ENCODE measurements around the gene ZNF853. TPM values are rescaled to one million over a fixed set of nuclear protein-coding genes. Genes with fewer than 3 reads are reported as not detected.
"Not testable (repeated sequence)": the region's sequence is repeated elsewhere in the genome, so short reads cannot be mapped to it uniquely, and the experiment has no call there.

ZNF853 gene
- total RNA-seq, 1 donor from 2014 or later, result 5.2 TPM

DNA sequence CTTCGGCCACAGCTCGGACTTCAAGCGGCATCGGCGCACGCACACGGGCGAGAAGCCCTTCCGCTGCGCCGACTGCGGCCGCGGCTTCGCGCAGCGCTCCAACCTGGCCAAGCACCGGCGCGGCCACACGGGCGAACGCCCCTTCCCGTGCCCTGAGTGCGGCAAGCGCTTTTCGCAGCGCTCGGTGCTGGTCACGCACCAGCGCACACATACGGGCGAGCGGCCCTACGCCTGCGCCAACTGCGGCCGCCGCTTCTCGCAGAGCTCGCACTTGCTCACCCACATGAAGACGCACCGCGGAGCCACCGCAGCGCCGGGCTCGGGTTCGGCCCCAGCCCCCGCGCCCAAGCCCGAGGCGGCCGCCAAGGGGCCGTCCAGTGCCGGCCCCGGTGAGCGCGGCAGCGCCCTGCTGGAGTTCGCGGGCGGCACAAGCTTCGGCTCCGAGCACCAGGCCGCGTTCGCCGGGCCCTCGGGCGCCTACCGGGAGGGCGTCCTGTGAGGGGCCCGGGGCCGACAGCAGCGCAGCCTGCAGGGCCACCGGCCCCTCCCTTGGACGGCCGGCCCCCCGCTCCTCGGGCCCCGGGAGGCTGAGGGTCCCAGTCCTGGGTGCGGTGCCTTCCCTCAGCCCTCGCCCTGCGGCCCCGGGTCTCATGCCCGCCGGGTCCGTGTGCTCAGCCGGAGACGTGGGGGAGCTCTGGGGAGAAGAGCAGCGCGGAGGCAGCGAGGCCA is 38.9 kb downstream of the ZNF853 start:
- no peak for ATAC-seq
- Histone ChIP-seq H3K4me3 (no peak overlapping the region), H3K4me1 (no peaks in the 10 kb centered on the region), H3K9me3 (no peaks in the 10 kb centered on the region), H3K36me3 (peaks cover 18% of the 10 kb centered on the region), H3K27me3 (no peaks in the 10 kb centered on the region), H3K27ac (no peak overlapping the region)
- TF ChIP-seq, protein P1, sequence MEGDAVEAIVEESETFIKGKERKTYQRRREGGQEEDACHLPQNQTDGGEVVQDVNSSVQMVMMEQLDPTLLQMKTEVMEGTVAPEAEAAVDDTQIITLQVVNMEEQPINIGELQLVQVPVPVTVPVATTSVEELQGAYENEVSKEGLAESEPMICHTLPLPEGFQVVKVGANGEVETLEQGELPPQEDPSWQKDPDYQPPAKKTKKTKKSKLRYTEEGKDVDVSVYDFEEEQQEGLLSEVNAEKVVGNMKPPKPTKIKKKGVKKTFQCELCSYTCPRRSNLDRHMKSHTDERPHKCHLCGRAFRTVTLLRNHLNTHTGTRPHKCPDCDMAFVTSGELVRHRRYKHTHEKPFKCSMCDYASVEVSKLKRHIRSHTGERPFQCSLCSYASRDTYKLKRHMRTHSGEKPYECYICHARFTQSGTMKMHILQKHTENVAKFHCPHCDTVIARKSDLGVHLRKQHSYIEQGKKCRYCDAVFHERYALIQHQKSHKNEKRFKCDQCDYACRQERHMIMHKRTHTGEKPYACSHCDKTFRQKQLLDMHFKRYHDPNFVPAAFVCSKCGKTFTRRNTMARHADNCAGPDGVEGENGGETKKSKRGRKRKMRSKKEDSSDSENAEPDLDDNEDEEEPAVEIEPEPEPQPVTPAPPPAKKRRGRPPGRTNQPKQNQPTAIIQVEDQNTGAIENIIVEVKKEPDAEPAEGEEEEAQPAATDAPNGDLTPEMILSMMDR (IDR thresholded peaks at IDR 0.05), result no peak
- intact Hi-C loops (cut with DNase I), result no loop called here
- DNase-seq, result peak; percentile 32

DNA sequence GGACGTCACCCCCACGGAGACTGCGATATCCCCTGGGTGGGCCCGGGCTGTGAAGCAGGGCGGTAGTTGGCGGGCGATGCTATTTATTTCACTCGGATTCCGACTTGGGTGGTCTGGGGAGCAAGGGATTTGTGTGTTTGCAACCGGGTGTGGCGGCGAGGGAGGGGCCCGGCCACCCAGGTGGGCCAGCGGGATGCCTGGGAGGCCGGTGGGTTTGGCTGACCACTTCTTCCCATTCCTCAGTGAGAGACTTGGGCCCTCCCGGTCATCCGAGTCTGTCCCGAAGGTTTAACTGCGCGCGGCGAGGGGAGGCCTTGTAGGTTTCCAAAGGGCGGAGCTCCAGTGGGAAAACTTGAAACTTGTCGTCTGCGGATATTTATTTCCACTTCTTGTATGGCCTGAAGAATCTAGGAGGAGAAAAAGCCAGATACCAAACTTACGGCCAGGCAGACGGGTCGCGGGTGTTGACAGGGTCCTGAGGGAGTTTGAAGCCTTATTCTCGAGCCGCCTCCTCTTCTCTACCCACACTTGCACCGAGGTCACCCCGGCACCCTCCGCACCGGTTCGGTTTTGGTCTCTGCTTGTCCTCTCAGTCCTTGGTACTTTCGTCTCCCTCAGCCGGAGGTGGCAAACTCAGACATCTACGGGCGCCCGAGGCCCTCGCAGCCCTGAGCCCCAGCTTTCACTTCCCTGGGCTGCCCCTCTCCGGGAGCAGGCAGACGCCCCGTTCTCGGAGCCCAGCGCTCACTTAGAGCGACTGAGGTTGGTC is 39.6 kb downstream of the ZNF853 start:
- Histone ChIP-seq H3K4me3 (no peak overlapping the region), H3K9me3 (no peaks in the 10 kb centered on the region), H3K36me3 (peaks cover 12% of the 10 kb centered on the region), H3K27ac (no peak overlapping the region), H3K4me1 (no peaks in the 10 kb centered on the region), H3K27me3 (no peaks in the 10 kb centered on the region)
- DNase-seq, result peak; percentile 56
- ATAC-seq, result no peak
- intact Hi-C loops (cut with DNase I), result no loop called here
- TF ChIP-seq, protein P1 (IDR thresholded peaks at IDR 0.05), result no peak

DNA sequence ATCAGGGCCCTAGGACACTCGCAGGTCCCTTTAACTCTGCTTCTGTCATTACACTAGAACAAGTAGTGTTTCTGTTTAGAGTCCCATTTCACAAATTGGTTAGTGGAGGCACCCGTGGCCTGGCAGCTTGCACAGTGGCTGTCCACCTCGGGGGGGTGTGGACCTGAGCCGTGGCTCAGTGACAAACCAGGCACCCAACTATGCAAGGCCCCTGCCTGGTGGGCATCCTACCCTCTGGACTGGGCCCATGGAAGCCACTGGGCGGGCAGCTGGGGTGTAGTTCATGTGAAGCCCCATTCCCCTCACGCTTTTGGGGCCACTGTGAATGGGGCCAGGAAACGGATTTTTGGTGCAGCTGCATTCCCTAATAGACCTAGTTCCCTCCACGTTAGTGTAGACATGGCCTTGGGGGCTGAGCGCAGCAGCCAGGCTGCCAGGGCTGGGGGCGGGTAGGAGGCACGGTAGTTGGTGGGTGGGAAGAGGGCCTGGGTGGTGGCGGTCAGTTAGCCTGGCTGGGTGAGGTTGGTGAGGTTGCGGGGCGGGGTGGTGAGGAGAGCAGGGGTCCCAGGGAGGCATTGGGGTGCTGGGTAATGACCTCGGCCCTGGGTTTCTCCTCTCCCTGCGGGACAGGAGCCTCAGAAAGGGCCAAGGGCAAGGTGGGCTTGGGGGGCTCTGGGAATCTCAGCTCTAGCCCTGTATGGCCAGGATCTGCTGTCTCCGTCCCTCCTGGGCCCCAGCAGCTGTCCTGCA is 40.4 kb downstream of the ZNF853 start:
- H3K27me3 ChIP-seq, result no peaks in the 10 kb centered on the region
- DNase-seq, result peak; percentile 48
- ATAC-seq, result no peak
- H3K9me3 ChIP-seq, result no peaks in the 10 kb centered on the region
- TF ChIP-seq, protein P1 (IDR thresholded peaks at IDR 0.05), result no peak
- H3K27ac ChIP-seq, result no peak overlapping the region
- H3K4me3 ChIP-seq, result no peak overlapping the region
- H3K36me3 ChIP-seq, result peaks cover 11% of the 10 kb centered on the region
- intact Hi-C loops (cut with DNase I), result no loop called here
- no peaks in the 10 kb centered on the region for H3K4me1 ChIP-seq

DNA sequence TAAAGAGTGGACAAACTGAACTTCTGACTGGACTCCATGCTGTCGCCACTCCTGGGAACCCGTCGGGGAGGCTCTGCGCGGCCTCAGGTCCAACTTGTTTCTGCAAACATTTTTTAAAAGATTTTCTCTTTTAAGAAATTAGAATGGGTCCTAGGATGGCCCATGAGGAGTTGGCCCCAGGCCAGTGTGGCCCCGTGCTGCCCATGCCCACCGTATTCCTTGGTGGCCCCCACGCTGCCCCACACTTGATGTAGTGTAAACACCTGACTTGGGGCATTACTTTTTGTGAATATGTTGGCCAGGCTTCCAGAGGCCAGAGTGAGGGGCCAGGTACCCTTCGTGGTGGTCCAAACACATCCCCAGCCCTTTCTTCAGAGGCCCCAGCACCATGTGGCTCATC is 41.0 kb downstream of the ZNF853 start:
- Histone ChIP-seq H3K9me3 (no peaks in the 10 kb centered on the region), H3K27me3 (no peaks in the 10 kb centered on the region), H3K36me3 (peaks cover 11% of the 10 kb centered on the region), H3K4me3 (no peak overlapping the region), H3K4me1 (no peaks in the 10 kb centered on the region), H3K27ac (no peak overlapping the region)
- DNase-seq, result peak; percentile 42
- ATAC-seq, result no peak
- intact Hi-C loops (cut with DNase I), result no loop called here
- TF ChIP-seq, protein P1 (IDR thresholded peaks at IDR 0.05), result no peak

DNA sequence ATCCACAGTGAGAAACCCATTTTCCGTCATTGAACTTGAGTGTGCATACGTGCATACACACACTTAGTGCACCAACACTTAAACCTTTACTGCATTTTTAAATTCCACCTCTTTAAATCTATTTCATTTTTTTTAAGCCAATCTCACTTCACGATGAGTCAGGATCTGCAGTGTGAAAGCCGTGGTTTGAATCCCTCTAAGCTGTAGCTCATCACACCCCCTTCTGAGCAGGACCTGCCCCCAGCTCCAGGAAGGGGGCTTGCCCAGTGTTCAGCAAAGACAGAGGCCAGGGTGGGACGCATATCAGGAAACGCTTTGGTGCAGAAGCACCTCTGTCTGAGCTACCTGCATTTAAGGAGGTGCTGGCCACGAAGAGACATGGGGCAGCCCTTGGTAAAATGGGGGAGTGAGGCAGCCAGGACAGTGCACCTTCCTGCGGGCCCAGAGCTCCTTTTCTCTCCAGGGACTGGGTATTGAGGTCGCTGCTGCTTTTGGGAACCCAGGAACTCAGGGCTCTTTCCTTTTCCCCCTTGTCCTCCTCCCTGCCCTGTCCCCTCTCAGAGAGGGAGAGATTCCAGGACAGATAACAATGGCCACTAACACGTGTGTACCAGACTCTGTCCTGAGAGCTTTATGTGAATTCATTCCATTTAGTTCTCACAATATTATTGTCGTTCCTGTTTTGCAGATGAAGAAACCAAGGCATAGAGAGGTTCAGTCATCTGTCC is 43.4 kb downstream of the ZNF853 start:
- no peak for ATAC-seq
- intact Hi-C loops (cut with DNase I), result no loop called here
- DNase-seq, result peak; percentile 31

DNA sequence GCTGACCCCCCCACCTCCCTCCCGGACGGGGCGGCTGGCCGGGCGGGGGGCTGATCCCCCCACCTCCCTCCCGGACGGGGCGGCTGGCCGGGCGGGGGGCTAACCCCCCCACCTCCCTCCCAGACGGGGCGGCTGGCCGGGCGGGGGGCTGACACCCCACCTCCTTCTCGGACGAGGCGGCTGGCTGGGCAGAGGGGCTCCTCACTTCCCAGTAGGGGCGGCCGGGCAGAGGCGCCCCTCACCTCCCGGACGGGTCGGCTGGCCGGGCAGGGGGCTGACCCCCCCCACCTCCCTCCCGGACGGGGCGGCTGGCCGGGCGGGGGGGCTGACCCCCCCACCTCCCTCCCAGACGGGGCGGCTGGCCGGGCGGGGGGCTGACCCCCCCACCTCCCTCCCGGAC is 55.4 kb downstream of the ZNF853 start:
- ATAC-seq; intact Hi-C loops (cut with DNase I); H3K4me3 ChIP-seq; H3K4me1 ChIP-seq; H3K27me3 ChIP-seq; H3K36me3 ChIP-seq; DNase-seq; H3K27ac ChIP-seq: not testable (repeated sequence)
- peaks cover 48% of the 10 kb centered on the region for H3K9me3 ChIP-seq

More for the DNA sequence above, 43.4 kb downstream of the ZNF853 start:
- TF ChIP-seq, protein P1 (IDR thresholded peaks at IDR 0.05), result no peak
- no peaks in the 10 kb centered on the region for H3K9me3 ChIP-seq
- H3K4me3 ChIP-seq, result no peak overlapping the region
- no peak overlapping the region for H3K27ac ChIP-seq
- H3K36me3 ChIP-seq, result peaks cover 11% of the 10 kb centered on the region
- H3K27me3 ChIP-seq, result no peaks in the 10 kb centered on the region
- H3K4me1 ChIP-seq, result no peaks in the 10 kb centered on the region
